K562 (cell line): ENCODE results near the gene DOLK. TPM values are rescaled to one million over a fixed set of nuclear protein-coding genes. Genes with fewer than 3 reads are reported as not detected.

Experiments
- BRF2 ChIP-seq: IDR thresholded peaks from 3 replicates; pipeline ENCODE4 v1.6.1; 2011; ENCODE audit warnings: borderline replicate concordance, mild to moderate bottlenecking; ENCODE audit not compliant: insufficient read length, insufficient read depth
- FOXA3 ChIP-seq, 2 experiments: fragments of 450-650 bp in 1 of 2; sonication (generic) in 1 of 2; formaldehyde crosslinking; IDR thresholded peaks in 1 of 2; conservative IDR thresholded peaks in 1 of 2; 2 replicates each; pipeline versions ENCODE4 v1.4.0 to v1.8.0; 2020 to 2022; ENCODE audit warnings: mild to moderate bottlenecking in 2 of 2, missing genetic modification reagents in 1 of 2
- GTF2B ChIP-seq: IDR thresholded peaks from 2 replicates; pipeline ENCODE4 v1.6.1; 2011; ENCODE audit not compliant: insufficient read length; ENCODE audit errors: extremely low read depth
- HDGF ChIP-seq: fragments of 450-650 bp; IDR thresholded peaks from 2 replicates; pipeline ENCODE4 v1.6.1; 2016
- JUND ChIP-seq, 2 experiments: IDR thresholded peaks; 2 replicates in 1 of 2; 3 replicates in 1 of 2; pipeline ENCODE4 v1.6.1; 2011; ENCODE audit warnings: borderline replicate concordance in 2 of 2, low read depth in 2 of 2, low read length in 2 of 2, improper control_type of control experiment in 1 of 2, missing biosample characterization in 1 of 2, missing genetic modification characterization in 1 of 2, missing genetic modification reagents in 1 of 2
- MBD2 ChIP-seq: sonication (generic); IDR thresholded peaks from 2 replicates; pipeline ENCODE4 v1.6.1; 2016; ENCODE audit warnings: low read depth, borderline replicate concordance
- MEF2A ChIP-seq: IDR thresholded peaks from 2 replicates; pipeline ENCODE4 v1.6.1; 2011; ENCODE audit warnings: low read depth, mild to moderate bottlenecking, low read length, moderate library complexity; ENCODE audit not compliant: control insufficient read depth
- NCOA1 ChIP-seq: fragments of 450-650 bp; IDR thresholded peaks from 2 replicates; pipeline ENCODE4 v1.6.1; 2016; ENCODE audit warnings: low read depth
- THRA ChIP-seq: fragments of 450-650 bp; IDR thresholded peaks from 2 replicates; pipeline ENCODE4 v1.6.1; 2017; ENCODE audit warnings: mild to moderate bottlenecking, moderate library complexity
- ZBTB12 ChIP-seq: fragments of 250-450 bp; sonication (Bioruptor Pico); IDR thresholded peaks from 2 replicates; pipeline ENCODE4 v1.4.0; 2020
- ZNF134 ChIP-seq: fragments of 250-450 bp; sonication (Bioruptor Pico); conservative IDR thresholded peaks from 2 replicates; pipeline ENCODE4 v1.4.0; 2020
- ZNF311 ChIP-seq: fragments of 250-450 bp; sonication (Bioruptor Pico); IDR thresholded peaks from 2 replicates; pipeline ENCODE4 v1.4.0; 2020; ENCODE audit warnings: mild to moderate bottlenecking, moderate library complexity
- ZNF655 ChIP-seq: fragments of 250-450 bp; sonication (Bioruptor Pico); IDR thresholded peaks from 2 replicates; pipeline ENCODE4 v1.5.0; 2021
- ZNF77 ChIP-seq: fragments of 250-450 bp; sonication (Bioruptor Pico); IDR thresholded peaks from 2 replicates; pipeline ENCODE4 v1.5.0; 2020
- polyA plus RNA-seq, 8 experiments: library from polyadenylated mRNA; depleted of rRNA in 4 of 8; stranded (reverse) in 5 of 8; unstranded in 3 of 8; fragments of >200 nt; fragmentation: Nextera tagmentation in 2 of 8; fragmentation: Illumina TruSeq in 1 of 8; extraction: Ambion mirVana in 2 of 8; extraction: Trizol in 1 of 8; gene quantifications; 2 replicates each; pipeline versions ENCODE4 v1.2.1 to v1.2.3, GENCODE V29; 2011 to 2014; ENCODE audit warnings: inconsistent platforms in 1 of 8, missing spikeins in 1 of 8
- total RNA-seq, 7 experiments: library from RNA; depleted of rRNA in 6 of 7; stranded (reverse); fragments of >200 nt in 6 of 7; fragmentation: Illumina TruSeq in 2 of 7; extraction: Trizol in 2 of 7; gene quantifications; 2 replicates each; pipeline versions ENCODE4 v1.2.1 to v1.2.3, GENCODE V29; 2011 to 2021; ENCODE audit warnings: low replicate concordance in 1 of 7

Gene DOLK
- total and polyA plus RNA-seq, 9 of the 15 experiments (the other 6 are each of a cell fraction or from before 2014, with no cell fraction given): 2.6 to 14.2 (median 11.7) TPM

GRCh38 chr9:128947527-128948301 is at the start of gene DOLK, which contains the start of gene NUP188 (continued):
- TF ChIP-seq JUND (IDR thresholded peaks at IDR 0.05; ENCODE audit: borderline replicate concordance, low read depth, low read length): peak; percentile 18; the same call in 1 of the 2 replicates
- TF ChIP-seq JUND (tag; IDR thresholded peaks at IDR 0.05; ENCODE audit: borderline replicate concordance, low read depth, low read length): no peak; the same call in 2 of the 3 replicates
- no peak for TF ChIP-seq BRF2
- no peak for TF ChIP-seq NCOA1
- no peak for TF ChIP-seq ZNF655 (CRISPR knock-in tag)
- peak; percentile 73 for TF ChIP-seq ZBTB12 (CRISPR knock-in tag)
- TF ChIP-seq GTF2B: no peak
- peak; percentile 70; the same call in 1 of the 2 replicates for TF ChIP-seq MBD2
- no peak for TF ChIP-seq FOXA3 (CRISPR knock-in tag; conservative IDR thresholded peaks at IDR 0.05 in 1 of 2, IDR thresholded peaks at IDR 0.05 in 1 of 2)
- no peak for TF ChIP-seq HDGF
- no peak for TF ChIP-seq ZNF77 (CRISPR knock-in tag)
- no peak for TF ChIP-seq MEF2A
- TF ChIP-seq ZNF311 (CRISPR knock-in tag): no peak
- TF ChIP-seq THRA: no peak
- TF ChIP-seq ZNF134 (CRISPR knock-in tag): no peak
